GM10266 (cell line): ENCODE measurements around the gene SLC2A4RG.

ENCODE experiments used
- DNase-seq: peaks from one replicate; pipeline ENCODE4 v3.0.0; 2012; ENCODE audit errors: extremely low spot score
- CTCF ChIP-seq: IDR thresholded peaks from 2 replicates; pipeline ENCODE4 v1.5.1; 2012; ENCODE audit warnings: mild to moderate bottlenecking, low read depth; ENCODE audit not compliant: control insufficient read depth, insufficient read depth; ENCODE audit errors: missing control alignments

Gene SLC2A4RG

GRCh38 chr20:63697357-63697867, 42.2 kb upstream of the SLC2A4RG start:
- no peak for DNase-seq
- no peak for TF ChIP-seq CTCF

- TF ChIP-seq CTCF = no peak
- no peak for DNase-seq
Measured at GRCh38 chr20:63697868-63698545, 41.6 kb upstream of the SLC2A4RG start.

GRCh38 chr20:63698739-63699465, 40.7 kb upstream of the SLC2A4RG start:
- no peak for TF ChIP-seq CTCF
- peak; percentile 85 for DNase-seq

GRCh38 chr20:63699466-63700198, 39.9 kb upstream of the SLC2A4RG start:
- no peak for DNase-seq
- TF ChIP-seq CTCF = no peak

GRCh38 chr20:63700199-63701050, 39.2 kb upstream of the SLC2A4RG start:
- no peak for DNase-seq
- TF ChIP-seq CTCF = no peak

- DNase-seq = no peak
- no peak for TF ChIP-seq CTCF
Measured at GRCh38 chr20:63701051-63701328, 38.6 kb upstream of the SLC2A4RG start.
